ENCODE results near the gene ANK2.

The ANK2 gene

DNA sequence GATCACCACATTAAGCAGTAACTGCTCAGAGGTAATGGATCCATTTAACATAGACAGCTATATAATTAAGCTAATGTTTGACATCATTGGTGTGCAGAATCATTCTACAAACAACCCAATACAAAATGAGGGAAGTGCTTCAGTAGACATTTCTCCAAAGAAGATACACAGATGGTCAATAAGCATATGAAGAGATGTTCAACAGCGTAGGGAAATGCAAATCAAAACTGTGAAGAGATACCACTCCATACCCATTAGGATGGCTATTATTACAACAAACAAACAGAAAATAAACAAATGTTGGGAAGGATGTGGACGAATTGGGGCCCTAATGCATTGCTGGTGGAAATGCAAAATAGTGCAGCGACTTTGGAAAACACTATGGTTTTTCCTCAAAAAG lies 294.6 kb downstream of the ANK2 start:
- no peak for DNase-seq (ENCODE audit: low spot score)

DNA sequence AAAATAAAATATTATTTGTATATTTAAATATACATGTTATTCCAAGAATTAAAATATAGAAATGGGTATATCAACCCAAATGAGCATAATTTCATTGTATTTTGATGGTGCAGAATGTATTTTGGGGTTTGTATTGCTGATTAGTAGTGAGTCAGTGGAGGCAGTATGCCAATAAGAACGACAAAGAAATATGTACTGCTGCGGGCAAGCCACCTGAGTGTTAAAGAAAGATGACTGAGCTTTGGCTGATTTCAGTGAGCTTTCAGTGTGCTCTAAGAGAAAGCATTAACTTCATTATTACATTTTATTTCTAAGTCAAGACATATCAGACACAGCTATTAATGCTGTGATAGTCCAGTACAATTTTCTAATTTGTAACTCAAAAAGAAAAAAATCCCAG lies 297.8 kb downstream of the ANK2 start:
- no peak for DNase-seq (ENCODE audit: low spot score)

DNA sequence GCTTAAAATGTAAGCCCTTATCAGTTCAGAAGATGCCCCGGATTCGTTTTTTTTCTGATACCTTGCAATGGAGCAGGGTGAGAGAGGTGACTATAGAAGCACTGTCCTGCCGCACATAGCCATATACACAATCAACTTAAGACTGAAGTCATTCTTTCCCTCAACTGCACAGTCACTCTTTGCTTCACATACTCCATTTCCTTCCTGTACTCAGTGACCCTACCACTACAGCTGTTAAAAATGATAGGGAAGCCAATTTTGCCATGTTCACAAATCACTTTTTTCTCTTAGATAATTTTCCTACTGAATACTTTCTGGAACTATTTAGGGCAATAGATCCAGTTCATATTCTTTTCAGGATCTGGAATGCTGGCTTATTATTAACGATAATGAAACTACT lies 300.0 kb downstream of the ANK2 start:
- no peak for DNase-seq (ENCODE audit: low spot score)

DNA sequence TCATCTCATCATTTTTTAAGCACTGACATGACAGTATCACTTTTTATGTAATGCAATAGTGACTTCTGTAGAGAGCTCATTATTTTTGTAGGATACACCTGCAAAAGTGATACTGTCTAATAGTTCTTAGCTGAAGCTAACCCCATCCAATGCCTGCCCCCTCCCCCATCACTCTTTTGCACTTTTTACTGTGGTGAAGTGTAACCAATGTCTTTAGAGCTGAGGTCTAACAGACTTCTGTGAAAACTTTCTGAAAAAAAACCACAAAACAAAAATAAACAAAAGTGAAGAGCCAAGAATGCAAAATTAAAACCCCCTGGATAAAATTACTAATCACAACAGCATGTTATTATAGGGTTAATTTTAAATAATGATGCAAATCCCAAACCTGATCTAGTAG lies 301.1 kb downstream of the ANK2 start:
- no peak for DNase-seq (ENCODE audit: low spot score)

DNA sequence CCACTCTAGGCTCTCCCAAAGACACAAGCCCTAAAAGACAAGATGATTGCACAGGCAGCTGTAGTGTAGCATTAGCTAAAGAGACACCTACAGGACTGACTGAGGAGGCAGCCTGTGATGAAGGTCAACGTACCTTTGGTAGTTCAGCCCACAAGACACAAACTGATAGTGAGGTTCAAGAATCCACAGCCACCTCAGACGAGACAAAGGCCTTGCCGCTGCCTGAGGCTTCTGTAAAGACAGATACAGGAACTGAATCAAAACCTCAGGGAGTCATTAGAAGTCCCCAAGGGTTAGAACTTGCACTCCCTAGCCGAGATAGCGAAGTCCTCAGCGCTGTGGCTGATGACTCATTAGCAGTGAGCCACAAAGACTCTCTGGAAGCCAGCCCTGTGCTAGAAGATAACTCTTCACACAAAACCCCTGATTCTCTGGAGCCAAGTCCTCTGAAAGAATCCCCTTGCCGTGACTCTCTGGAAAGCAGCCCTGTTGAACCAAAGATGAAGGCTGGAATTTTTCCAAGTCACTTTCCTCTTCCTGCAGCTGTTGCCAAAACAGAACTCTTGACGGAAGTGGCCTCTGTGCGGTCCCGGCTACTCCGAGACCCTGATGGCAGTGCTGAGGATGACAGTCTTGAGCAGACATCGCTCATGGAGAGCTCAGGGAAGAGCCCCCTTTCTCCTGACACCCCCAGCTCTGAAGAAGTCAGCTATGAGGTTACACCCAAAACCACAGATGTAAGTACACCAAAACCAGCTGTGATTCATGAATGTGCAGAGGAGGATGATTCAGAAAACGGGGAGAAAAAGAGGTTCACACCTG lies 306.3 kb downstream of the ANK2 start:
- peak; percentile 7 for DNase-seq (ENCODE audit: low spot score)

DNA sequence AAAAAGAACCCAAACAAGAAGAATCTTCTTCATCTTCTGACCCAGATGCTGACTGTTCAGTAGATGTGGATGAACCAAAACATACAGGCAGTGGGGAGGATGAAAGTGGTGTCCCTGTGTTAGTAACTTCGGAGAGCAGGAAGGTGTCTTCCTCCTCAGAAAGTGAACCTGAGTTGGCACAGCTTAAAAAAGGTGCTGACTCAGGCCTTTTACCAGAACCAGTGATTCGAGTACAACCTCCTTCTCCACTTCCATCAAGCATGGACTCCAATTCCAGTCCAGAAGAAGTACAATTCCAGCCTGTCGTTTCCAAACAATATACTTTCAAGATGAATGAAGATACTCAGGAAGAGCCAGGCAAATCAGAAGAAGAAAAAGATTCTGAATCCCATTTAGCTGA lies 307.0 kb downstream of the ANK2 start:
- no peak for DNase-seq (ENCODE audit: low spot score)

DNA sequence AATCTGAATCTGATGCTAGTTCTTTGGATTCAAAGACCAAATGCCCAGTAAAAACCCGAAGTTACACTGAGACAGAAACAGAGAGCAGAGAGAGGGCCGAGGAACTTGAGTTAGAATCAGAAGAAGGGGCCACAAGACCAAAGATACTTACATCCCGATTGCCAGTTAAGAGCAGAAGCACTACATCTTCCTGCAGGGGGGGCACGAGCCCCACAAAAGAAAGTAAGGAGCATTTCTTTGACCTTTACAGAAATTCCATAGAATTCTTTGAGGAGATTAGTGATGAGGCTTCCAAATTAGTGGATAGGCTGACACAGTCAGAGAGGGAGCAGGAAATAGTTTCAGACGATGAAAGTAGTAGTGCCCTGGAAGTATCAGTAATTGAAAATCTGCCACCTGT lies 309.3 kb downstream of the ANK2 start:
- DNase-seq (ENCODE audit: low spot score), result no peak

DNA sequence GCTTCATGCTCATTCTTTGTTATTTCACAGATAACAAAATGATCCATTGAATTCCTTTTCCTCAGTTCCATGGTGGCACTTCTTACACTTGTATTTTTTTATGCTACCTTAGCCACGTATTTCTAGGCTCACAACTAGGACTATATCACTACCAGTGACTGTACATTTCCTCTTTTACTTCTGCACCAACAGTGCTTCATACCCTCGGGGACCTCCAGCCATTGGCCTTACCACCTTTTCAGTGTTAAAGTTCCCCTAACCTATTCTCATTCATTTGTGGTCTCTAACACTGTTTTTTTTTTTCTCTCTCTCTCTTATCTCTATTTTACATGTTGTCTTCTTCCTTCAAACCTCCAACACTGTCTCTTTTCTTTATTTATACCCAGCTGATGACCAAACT lies 315.9 kb downstream of the ANK2 start:
- DNase-seq (ENCODE audit: low spot score), result no peak

DNA sequence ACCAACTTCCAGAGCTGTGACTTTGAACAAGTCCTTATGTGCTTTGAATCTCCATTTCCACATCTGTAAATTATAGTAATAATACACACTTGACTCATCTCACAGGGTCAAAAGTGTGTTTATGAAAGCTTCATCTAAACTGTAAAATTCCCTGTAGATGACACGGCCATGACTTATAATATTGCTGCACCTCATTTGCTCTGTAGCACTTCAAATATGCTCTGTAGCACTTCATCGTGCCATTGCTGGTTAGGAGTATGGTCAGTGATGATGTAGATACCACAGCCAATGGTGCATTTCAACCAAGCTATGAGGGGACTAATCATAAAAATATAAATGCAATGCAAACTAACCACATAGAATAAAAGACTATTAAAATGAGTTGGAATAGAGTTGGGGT lies 318.6 kb downstream of the ANK2 start:
- no peak for DNase-seq (ENCODE audit: low spot score)

DNA sequence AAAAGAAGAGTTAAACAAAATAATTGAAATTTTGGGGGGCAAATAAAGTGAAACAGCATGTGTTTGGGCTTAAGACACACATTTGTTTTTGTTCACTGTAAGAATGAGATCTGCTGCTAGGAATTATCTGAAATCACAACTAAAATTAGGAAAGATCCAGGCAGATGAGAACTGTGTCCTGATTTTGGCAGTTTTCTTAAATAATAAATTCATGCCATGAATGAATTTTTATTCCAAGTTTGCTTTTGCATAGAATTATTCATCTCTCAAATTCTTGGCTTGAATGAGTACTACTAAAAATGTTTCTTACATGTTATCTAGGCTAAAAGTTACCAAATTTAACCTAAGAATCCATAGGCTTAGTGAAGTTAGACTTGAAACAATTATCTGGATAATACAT lies 321.7 kb downstream of the ANK2 start:
- no peak for DNase-seq (ENCODE audit: low spot score)

DNA sequence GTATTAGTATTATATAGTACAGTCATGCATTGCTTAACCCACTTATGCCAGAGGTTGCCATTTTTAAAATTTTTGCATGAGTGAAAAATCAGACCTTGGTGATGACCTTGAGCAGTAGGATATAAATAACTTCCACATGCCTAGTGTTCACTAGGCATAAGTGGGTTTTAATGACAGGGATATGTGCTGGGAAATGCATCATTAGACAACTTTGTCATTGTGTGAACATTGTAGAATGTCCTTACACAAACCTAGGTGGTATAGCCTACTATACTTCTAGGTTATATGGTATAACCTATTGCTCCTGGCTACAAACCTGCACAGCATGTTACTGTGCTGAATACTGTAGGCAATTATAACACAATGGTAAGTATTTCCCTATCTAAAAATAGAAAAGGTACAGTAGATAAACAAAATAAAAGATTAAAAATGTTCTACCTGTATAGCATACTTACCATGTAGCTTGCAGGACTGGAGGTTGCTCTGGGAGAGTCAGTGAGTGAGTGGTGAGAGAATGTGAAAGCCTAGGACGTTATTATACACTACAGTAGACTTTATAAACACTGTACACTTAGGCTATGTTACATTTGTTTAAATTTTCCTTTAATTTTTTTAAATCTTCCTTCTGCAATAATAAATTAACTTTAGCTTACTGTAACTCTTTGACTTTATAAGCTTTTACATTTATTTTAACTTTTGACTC lies 326.7 kb downstream of the ANK2 start:
- no peak for DNase-seq (ENCODE audit: low spot score)

DNA sequence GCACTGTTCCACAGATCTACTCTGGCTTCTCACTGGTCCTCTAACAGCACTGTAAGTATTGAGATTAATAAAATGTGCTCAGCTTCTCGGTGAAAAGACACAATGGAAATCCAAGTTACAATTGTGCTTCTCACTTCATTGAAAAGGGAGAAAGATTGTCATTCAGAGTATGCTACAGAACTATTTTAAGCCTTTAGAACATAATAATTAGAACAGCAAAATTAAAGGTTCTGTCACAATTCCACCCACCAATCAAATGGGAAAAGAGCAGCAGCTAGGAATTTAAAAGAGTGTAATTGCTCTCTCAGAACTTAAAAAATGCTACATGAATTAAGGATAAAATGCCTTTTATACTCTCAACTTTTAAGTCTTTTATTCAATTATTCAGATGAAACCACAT lies 329.4 kb downstream of the ANK2 start:
- no peak for DNase-seq (ENCODE audit: low spot score)

DNA sequence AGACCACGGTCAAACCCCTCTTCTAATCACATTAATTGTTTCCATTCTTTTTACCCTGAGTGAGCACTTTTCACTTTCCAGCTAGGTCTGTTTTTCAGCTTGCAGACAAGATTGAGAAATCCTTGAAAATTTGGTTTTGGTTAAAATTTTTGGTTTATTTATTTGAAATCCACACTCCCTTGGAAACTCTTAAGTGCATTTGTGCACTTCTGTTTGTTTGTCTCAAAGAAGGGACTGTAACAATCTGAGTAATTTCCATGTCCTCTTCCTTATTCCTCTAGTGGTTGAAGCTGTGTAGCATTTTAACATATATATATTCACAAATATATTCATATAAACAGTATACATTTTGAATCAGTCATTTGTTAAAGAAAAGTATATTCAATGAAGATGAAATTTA lies 333.3 kb downstream of the ANK2 start:
- no peak for DNase-seq (ENCODE audit: low spot score)

DNA sequence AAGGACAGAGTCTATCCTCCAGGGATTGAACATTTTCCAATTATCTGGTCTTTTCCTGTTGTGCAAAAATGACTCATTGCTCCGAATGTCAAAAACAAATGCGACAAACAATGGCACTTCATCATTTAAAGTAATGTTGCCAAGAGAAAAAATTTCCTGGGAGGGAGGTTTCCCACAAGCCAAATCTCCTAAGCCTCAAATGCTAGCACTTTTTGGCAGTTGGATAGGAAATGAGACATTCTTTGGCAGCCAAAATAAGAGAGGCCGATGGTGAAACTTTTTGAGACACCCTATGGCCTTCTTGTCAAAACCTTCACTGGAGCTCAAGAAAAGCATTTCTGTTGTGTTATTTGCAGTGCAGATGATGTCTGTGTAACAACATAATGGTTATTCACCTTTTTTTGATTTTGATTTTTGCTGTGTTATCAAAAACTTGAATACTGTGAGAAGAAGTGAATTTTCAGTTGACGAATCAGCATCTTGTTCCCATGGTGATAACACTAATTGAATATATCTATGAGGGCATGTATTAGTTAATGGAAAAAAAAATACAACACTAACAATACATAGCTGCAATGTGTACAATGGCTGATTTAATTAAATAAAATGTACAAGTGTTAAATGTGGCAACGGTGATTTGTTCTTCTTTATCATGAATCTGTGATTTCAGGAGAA lies 333.8 kb downstream of the ANK2 start:
- DNase-seq (ENCODE audit: low spot score), result no peak

DNA sequence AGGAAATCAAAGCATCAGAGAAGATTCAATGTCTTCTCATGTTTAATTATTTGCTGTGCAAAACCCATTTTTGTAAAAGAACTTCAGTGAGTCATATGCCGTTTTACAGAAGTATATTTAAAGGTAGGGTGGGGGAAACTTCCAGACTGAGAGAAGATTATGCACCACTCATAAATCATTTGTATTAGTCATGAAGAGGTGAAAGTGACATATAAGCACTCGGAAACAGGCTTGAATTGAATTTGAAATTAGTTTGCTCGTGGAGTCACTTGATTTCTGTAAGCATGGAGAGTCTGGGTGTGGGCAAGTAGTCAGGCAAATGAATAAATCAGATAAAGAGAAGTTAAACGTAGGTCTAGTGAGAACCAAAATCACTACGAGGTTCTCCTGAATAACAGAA lies 335.1 kb downstream of the ANK2 start:
- DNase-seq (ENCODE audit: low spot score), result no peak

DNA sequence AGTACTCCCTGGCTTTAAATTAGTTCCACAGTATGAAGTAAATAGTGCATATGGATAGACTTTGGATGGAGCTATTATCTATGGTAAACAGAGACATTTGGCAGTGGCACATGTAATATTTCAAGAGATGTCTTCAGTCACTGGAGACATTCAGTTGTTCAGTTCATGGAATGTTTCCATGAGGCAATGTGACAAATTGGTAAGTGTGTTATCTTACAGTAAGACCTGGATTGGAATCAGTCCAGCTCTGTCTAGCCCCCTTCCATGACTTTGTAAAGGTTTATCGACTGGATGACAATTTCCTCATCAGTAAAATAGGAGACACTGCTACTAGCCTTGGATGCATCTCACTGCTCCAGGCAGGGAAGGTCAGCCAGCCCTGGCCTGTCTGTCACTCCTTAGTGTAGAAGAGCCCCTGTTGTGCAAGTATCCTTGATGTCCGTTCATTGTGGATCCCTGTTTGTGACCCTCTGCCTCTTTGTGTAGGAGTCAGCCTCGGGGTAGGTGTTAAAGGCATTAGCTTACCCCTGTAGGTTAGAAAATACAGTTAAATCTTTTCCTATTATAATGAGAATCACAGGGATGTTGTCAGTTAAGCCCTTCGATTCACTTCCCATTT lies 335.9 kb downstream of the ANK2 start:
- no peak for DNase-seq (ENCODE audit: low spot score)

DNA sequence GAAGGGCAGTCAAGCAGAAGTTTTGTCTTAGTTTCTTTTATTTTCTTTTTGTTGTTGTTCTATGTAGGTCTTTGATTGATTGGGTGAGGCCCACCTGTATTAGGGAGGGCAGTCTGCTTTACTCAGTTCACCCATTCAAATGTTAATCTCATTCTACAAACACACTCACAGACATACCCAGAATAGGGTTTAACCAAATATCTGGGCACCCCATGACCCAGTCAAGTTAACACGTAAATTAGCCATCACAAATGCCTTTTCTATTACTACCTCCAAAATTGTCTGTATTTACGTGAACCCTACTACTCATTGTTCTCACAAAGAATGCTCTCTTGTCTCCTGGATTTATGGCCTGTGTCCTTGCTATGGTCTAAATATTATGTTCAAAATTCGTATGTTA lies 339.7 kb downstream of the ANK2 start:
- DNase-seq (ENCODE audit: low spot score), result no peak

DNA sequence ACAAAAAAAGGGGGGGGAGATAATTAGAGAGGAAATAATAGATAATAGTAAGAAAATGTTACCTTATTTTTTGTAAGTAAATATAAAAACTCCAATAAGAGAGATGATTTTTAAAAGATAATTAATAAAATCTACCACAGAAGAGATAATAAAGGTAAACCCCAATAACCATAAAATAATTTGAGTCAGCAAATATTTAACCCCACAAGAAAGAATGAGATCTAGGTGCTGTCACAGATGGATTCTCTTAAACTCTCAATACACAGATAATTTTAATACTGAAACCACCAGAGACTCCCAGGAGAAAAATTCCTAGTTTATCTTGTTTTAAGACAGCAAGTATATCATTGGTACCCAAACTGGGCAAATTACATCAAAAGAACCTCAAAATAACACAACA lies 341.4 kb downstream of the ANK2 start:
- no peak for DNase-seq (ENCODE audit: low spot score)

DNA sequence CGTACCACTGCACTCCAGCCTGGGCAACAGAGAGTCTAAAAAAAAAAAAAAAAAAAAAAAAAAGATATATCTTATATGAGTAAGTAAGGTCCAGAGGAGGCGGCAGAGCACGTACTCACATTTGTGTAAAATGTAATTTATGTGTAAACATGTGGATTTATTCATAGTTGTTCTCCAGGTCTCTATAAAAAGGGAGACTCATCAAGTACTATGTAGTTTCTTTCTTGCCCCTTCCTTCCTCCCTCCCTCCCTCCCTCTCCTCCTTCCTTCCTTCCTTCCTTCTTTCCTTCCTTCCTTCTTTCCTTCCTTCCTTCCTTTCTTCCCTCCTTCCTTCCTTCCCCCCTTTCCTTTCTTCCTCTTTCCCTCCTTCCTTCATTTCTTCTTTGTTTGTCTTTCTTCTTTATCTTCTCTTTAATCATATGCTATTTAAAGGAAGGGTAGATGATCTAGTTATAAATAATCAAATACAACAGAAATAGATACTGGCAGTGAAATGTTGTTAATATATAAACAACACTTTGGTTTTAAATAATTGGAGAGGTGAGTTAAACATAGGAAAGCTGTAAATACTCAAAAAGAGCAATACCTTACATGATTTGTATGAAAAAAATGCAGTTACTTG lies 344.8 kb downstream of the ANK2 start:
- no peak for DNase-seq (ENCODE audit: low spot score)

DNA sequence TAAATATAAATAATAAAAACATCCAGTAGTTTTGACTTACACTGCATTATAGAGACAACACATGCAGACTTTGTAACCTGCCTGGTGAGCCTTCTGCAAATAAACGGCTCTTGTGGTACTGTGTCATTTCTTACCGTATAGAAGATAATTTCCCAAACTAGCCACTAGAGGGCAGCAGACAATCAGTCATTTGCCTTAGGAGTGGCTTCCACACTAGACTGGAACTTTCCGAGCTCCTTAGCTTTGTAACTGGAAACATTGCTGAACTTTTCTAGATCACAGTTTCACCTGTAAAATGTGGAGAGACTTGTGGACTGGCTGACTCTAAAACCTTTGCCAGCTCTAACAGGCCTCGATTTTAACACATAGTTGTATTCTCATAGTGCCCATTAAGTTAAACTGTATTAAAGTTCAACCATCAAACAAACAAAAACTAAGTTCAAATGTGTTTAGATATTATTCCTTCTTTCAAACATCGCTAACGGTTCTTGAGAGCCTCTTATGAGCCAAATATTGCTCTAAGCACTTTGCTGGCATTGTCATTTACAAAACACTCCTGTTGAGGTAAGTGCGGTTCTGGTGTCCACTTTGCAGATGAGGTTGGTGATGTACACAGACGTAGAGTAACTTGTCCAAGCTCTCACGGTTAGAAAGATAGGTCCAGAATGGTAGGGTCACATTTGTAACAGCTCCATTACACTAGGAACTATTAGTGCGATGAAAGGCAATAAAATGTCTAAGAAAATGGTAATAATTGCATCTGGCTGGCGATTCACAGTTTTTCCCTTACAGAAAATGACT lies 345.5 kb downstream of the ANK2 start:
- peak; percentile 72 for DNase-seq (ENCODE audit: low spot score)

DNA sequence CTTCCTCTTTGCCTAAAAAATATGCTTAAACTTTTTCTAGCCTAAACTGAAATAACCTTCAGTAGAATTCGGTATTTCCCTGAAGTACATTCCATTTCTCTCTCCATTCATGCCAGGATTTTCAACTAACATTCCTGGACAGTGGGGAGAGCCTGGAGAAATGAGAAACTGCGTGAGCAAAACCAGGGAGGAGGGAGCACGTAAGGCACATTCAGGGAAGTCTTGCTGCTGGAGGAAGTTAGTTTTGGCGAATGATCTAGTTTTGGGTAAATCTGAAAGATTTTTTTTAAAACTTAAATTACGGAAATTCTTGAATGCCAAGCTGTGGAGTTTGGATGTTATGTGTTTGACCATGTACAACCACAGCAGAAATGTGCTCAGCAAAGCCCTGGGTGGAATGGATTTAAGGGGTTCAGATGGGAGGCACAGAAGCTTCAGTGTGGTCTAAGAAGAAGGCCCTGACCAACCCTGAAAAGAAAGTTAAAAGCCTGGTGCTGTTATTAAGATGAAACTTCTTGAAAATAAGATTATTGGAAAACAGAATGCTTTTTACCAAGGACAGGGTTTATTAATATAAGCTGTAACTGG lies 347.8 kb downstream of the ANK2 start:
- no peak for DNase-seq (ENCODE audit: low spot score)
